ENCODE data around the gene HOXD12. TPM values are rescaled to one million over a fixed set of nuclear protein-coding genes. Genes with fewer than 3 reads are reported as not detected.

HOXD12 gene
- polyA plus RNA-seq, 1 experiment = not detected

- TF ChIP-seq, protein P1, sequence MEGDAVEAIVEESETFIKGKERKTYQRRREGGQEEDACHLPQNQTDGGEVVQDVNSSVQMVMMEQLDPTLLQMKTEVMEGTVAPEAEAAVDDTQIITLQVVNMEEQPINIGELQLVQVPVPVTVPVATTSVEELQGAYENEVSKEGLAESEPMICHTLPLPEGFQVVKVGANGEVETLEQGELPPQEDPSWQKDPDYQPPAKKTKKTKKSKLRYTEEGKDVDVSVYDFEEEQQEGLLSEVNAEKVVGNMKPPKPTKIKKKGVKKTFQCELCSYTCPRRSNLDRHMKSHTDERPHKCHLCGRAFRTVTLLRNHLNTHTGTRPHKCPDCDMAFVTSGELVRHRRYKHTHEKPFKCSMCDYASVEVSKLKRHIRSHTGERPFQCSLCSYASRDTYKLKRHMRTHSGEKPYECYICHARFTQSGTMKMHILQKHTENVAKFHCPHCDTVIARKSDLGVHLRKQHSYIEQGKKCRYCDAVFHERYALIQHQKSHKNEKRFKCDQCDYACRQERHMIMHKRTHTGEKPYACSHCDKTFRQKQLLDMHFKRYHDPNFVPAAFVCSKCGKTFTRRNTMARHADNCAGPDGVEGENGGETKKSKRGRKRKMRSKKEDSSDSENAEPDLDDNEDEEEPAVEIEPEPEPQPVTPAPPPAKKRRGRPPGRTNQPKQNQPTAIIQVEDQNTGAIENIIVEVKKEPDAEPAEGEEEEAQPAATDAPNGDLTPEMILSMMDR (IDR thresholded peaks at IDR 0.05; ENCODE audit: insufficient read depth, low read depth, low read length) = no peak
- no peak for DNase-seq (ENCODE audit: low read depth)
- no peak overlapping the region for H3K4me3 ChIP-seq (ENCODE audit: low read depth, low read length)
- peaks cover 36% of the 10 kb centered on the region for H3K27me3 ChIP-seq (ENCODE audit: control insufficient read depth, insufficient read depth, low read length)
- CTCF ChIA-PET = interaction anchor here (0.6 to 0.9 kb wide), 4 partner anchors 12 to 1392 kb away, joined by 3 to 5 read pairs (median 4); no protein-coding TSS in a partner anchor
- POLR2A ChIA-PET = no interaction called here
- H3K36me3 ChIP-seq (ENCODE audit: control insufficient read depth, insufficient read depth, low read length) = no peaks in the 10 kb centered on the region
Observed at GRCh38 chr2:176091329-176092258, 8.0 kb upstream of the HOXD12 start.

GRCh38 chr2:176092270-176093144 is 7.1 kb upstream of the HOXD12 start, which contains the start of gene HOXD13:
Gene HOXD13, plus strand, starts transcription at chr2:176092721. Its CDS starts 170 bp downstream, at chr2:176092891.
- DNase-seq (ENCODE audit: low read depth) = no peak
- H3K4me3 ChIP-seq (ENCODE audit: low read depth, low read length) = peak within 1 kb of the TSS; percentile 35
- H3K36me3 ChIP-seq (ENCODE audit: control insufficient read depth, insufficient read depth, low read length) = no peaks in the 10 kb centered on the region
- ChIA-PET POLR2A (no interaction called here), CTCF (interaction anchor here (0.6 kb wide), 2 partner anchors 148 to 681 kb away, joined by 3 to 4 read pairs; no protein-coding TSS in a partner anchor)
- H3K27me3 ChIP-seq (ENCODE audit: control insufficient read depth, insufficient read depth, low read length) = peaks cover 40% of the 10 kb centered on the region
- TF ChIP-seq, protein P1 (IDR thresholded peaks at IDR 0.05; ENCODE audit: insufficient read depth, low read depth, low read length) = no peak

- peak overlapping the region; percentile 35 for H3K4me3 ChIP-seq (ENCODE audit: low read depth, low read length)
- ChIA-PET POLR2A (no interaction called here), CTCF (interaction anchor here (0.6 to 1.0 kb wide), 2 partner anchors 682 to 726 kb away, joined by 3 read pairs; no protein-coding TSS in a partner anchor)
- peaks cover 40% of the 10 kb centered on the region for H3K27me3 ChIP-seq (ENCODE audit: control insufficient read depth, insufficient read depth, low read length)
- TF ChIP-seq, protein P1 (IDR thresholded peaks at IDR 0.05; ENCODE audit: insufficient read depth, low read depth, low read length) = peak; percentile 53
- H3K36me3 ChIP-seq (ENCODE audit: control insufficient read depth, insufficient read depth, low read length) = no peaks in the 10 kb centered on the region
- DNase-seq (ENCODE audit: low read depth) = no peak
Observed at GRCh38 chr2:176093145-176093897, 6.3 kb upstream of the HOXD12 start.

- H3K27me3 ChIP-seq (ENCODE audit: control insufficient read depth, insufficient read depth, low read length) = peaks cover 42% of the 10 kb centered on the region
- TF ChIP-seq, protein P1 (IDR thresholded peaks at IDR 0.05; ENCODE audit: insufficient read depth, low read depth, low read length) = no peak
- DNase-seq (ENCODE audit: low read depth) = no peak
- H3K4me3 ChIP-seq (ENCODE audit: low read depth, low read length) = peak overlapping the region; percentile 35
- no peaks in the 10 kb centered on the region for H3K36me3 ChIP-seq (ENCODE audit: control insufficient read depth, insufficient read depth, low read length)
- ChIA-PET CTCF (interaction anchor here (1.0 kb wide), 1 partner anchor 726 kb away, joined by 3 read pairs; no protein-coding TSS in a partner anchor), POLR2A (no interaction called here)
Observed at GRCh38 chr2:176093898-176094249, 5.7 kb upstream of the HOXD12 start.
